K562 (cell line): ENCODE data around the gene SPAG7. TPM values are rescaled to one million over a fixed set of nuclear protein-coding genes. Genes with fewer than 3 reads are reported as not detected.

ENCODE experiments used
- ARID1B ChIP-seq: fragments of 450-650 bp; IDR thresholded peaks from 2 replicates; pipeline ENCODE4 v1.6.1; 2016; ENCODE audit warnings: antibody characterized with exemption, mild to moderate bottlenecking, inconsistent platforms
- ATF2 ChIP-seq: sonication (generic); formaldehyde crosslinking; IDR thresholded peaks from 2 replicates; pipeline ENCODE4 v1.8.1; 2022; ENCODE audit warnings: missing genetic modification reagents
- BHLHE40 ChIP-seq: IDR thresholded peaks from 2 replicates; pipeline ENCODE4 v1.6.1; 2011; ENCODE audit warnings: low read length, improper control_type of control experiment
- DACH1 ChIP-seq: fragments of 450-650 bp; IDR thresholded peaks from 2 replicates; pipeline ENCODE4 v1.6.1; 2018; ENCODE audit not compliant: partially characterized antibody
- E2F6 ChIP-seq, 2 experiments: IDR thresholded peaks; 2 replicates each; pipeline ENCODE4 v1.6.1; 2011; ENCODE audit warnings: borderline replicate concordance in 1 of 2, control low read depth in 1 of 2, low read depth in 1 of 2, low read length in 1 of 2, mild to moderate bottlenecking in 1 of 2, mixed read lengths in 1 of 2, moderate library complexity in 1 of 2; ENCODE audit not compliant: insufficient read depth in 1 of 2, insufficient read length in 1 of 2, poor library complexity in 1 of 2, severe bottlenecking in 1 of 2; ENCODE audit errors: extremely low read depth in 1 of 2
- ELF2 ChIP-seq: fragments of 250-450 bp; sonication (Bioruptor Pico); IDR thresholded peaks from 2 replicates; pipeline ENCODE4 v1.5.0; 2021; ENCODE audit warnings: mild to moderate bottlenecking
- ESRRA ChIP-seq: fragments of 450-650 bp; IDR thresholded peaks from 2 replicates; pipeline ENCODE4 v1.6.1; 2014; ENCODE audit warnings: low read depth, mild to moderate bottlenecking, moderate library complexity, borderline replicate concordance
- HCFC1 ChIP-seq: IDR thresholded peaks from 2 replicates; pipeline ENCODE4 v1.6.1; 2012; ENCODE audit warnings: low read depth, low read length, improper control_type of control experiment
- HDGF ChIP-seq: fragments of 450-650 bp; IDR thresholded peaks from 2 replicates; pipeline ENCODE4 v1.6.1; 2016
- ILK ChIP-seq: fragments of 450-650 bp; IDR thresholded peaks from 2 replicates; pipeline ENCODE4 v1.6.1; 2016; ENCODE audit warnings: missing genetic modification characterization, low read depth, mild to moderate bottlenecking, missing compliant biosample characterization, moderate library complexity, borderline replicate concordance
- KAT8 ChIP-seq: fragments of 450-650 bp; IDR thresholded peaks from 2 replicates; pipeline ENCODE4 v1.6.1; 2016; ENCODE audit warnings: low read depth, mild to moderate bottlenecking
- KHSRP ChIP-seq: fragments of 450-650 bp; IDR thresholded peaks from 2 replicates; pipeline ENCODE4 v1.6.1; 2017
- MYC ChIP-seq, 2 experiments: fragments of 250-450 bp in 1 of 2; sonication (Bioruptor Pico) in 1 of 2; IDR thresholded peaks; 2 replicates each; pipeline versions ENCODE4 v1.5.1 to v1.6.1; 2012 to 2021; ENCODE audit warnings: low read depth in 2 of 2, borderline replicate concordance in 1 of 2, improper control_type of control experiment in 1 of 2, low read length in 1 of 2, mild to moderate bottlenecking in 1 of 2, moderate library complexity in 1 of 2
- RFX7 ChIP-seq: fragments of 250-450 bp; sonication (Bioruptor Pico); IDR thresholded peaks from 2 replicates; pipeline ENCODE4 v1.5.1; 2021; ENCODE audit warnings: mild to moderate bottlenecking
- SRSF3 ChIP-seq: fragments of 200-400 bp; formaldehyde crosslinking; IDR thresholded peaks from 2 replicates; pipeline ENCODE4 v1.6.1; 2016; ENCODE audit warnings: mild to moderate bottlenecking, low read length, moderate library complexity; ENCODE audit not compliant: insufficient read depth
- SRSF7 ChIP-seq: fragments of 200-400 bp; formaldehyde crosslinking; optimal IDR thresholded peaks from 2 replicates; pipeline ENCODE3; 2017; ENCODE audit warnings: mild to moderate bottlenecking, low read depth, low read length
- TFAM ChIP-seq: fragments of 250-450 bp; sonication (Bioruptor Pico); conservative IDR thresholded peaks from 2 replicates; pipeline ENCODE4 v1.5.0; 2021; ENCODE audit warnings: mild to moderate bottlenecking, moderate library complexity
- ZNF592 ChIP-seq: fragments of 450-650 bp; IDR thresholded peaks from 2 replicates; pipeline ENCODE4 v1.6.1; 2017; ENCODE audit warnings: antibody characterized with exemption, mild to moderate bottlenecking
- ZNF696 ChIP-seq: fragments of 250-450 bp; sonication (Bioruptor Pico); conservative IDR thresholded peaks from 2 replicates; pipeline ENCODE4 v1.4.0; 2020; ENCODE audit warnings: mild to moderate bottlenecking, moderate library complexity
- ZNF785 ChIP-seq: fragments of 250-450 bp; sonication (Bioruptor Pico); IDR thresholded peaks from 2 replicates; pipeline ENCODE4 v1.4.0; 2020; ENCODE audit warnings: mild to moderate bottlenecking
- ZSCAN29 ChIP-seq: fragments of 450-650 bp; IDR thresholded peaks from 2 replicates; pipeline ENCODE4 v1.6.1; 2017
- polyA plus RNA-seq, 8 experiments: library from polyadenylated mRNA; depleted of rRNA in 4 of 8; stranded (reverse) in 5 of 8; unstranded in 3 of 8; fragments of >200 nt; fragmentation: Nextera tagmentation in 2 of 8; fragmentation: Illumina TruSeq in 1 of 8; extraction: Ambion mirVana in 2 of 8; extraction: Trizol in 1 of 8; gene quantifications; 2 replicates each; pipeline versions ENCODE4 v1.2.1 to v1.2.3, GENCODE V29; 2011 to 2014; ENCODE audit warnings: inconsistent platforms in 1 of 8, missing spikeins in 1 of 8
- total RNA-seq, 7 experiments: library from RNA; depleted of rRNA in 6 of 7; stranded (reverse); fragments of >200 nt in 6 of 7; fragmentation: Illumina TruSeq in 2 of 7; extraction: Trizol in 2 of 7; gene quantifications; 2 replicates each; pipeline versions ENCODE4 v1.2.1 to v1.2.3, GENCODE V29; 2011 to 2021; ENCODE audit warnings: low replicate concordance in 1 of 7

Gene SPAG7
- total and polyA plus RNA-seq, 9 of the 15 experiments (the other 6 are each of a cell fraction or from before 2014, with no cell fraction given) = 5.6 to 53.5 (median 36.3) TPM

- TF ChIP-seq ZNF592 (no peak), TFAM (CRISPR knock-in tag) (no peak), ZNF785 (CRISPR knock-in tag) (no peak), SRSF7 (no peak), E2F6 (IDR thresholded peaks at IDR 0.05; ENCODE audit: borderline replicate concordance in 1 of 2, extremely low read depth in 1 of 2, insufficient read depth in 1 of 2, insufficient read length in 1 of 2, low read depth in 1 of 2, low read length in 1 of 2, poor library complexity in 1 of 2, severe bottlenecking in 1 of 2) (peak in 1 of 2 experiments; percentile 57), ATF2 (CRISPR knock-in tag) (no peak), ILK (tag) (no peak), MYC (IDR thresholded peaks at IDR 0.05; ENCODE audit: low read depth, low read length) (peak; percentile 75), MYC (CRISPR knock-in tag; IDR thresholded peaks at IDR 0.05; ENCODE audit: borderline replicate concordance, low read depth) (no peak), SRSF3 (no peak), ZNF696 (CRISPR knock-in tag) (no peak), KHSRP (no peak), ELF2 (CRISPR knock-in tag) (0 out of 2 replicates have a peak, but pooled peaks have one; percentile 32), HDGF (no peak), RFX7 (CRISPR knock-in tag) (no peak), DACH1 (no peak), KAT8 (no peak), ESRRA (peak; percentile 96), BHLHE40 (peak; percentile 92), ARID1B (no peak), ZSCAN29 (no peak), HCFC1 (peak; percentile 8; the same call in 1 of the 2 replicates)
Measured at GRCh38 chr17:4939796-4940554, 27.6 kb downstream of the SPAG7 start, which contains the start of the genes RNF167 and SLC25A11 (continued).
